Sigmoid colon (tissue), 7 donors: ENCODE measurements around the gene UBALD1. TPM values are rescaled to one million over a fixed set of nuclear protein-coding genes. Genes with fewer than 3 reads are reported as not detected.
A peak's percentile ranks its signal among the peaks of the same experiment; 100 is the strongest.

Experiments used
- DNase-seq: peaks from one replicate; pipeline ENCODE4 v3.0.0-alpha.2; 2019
- H3K27ac ChIP-seq, 4 donors: fragments of 200-600 bp; sonication (generic); one replicate each; pipeline ENCODE4 v1.5.1; 2016 to 2019; ENCODE audit warnings: mild to moderate bottlenecking in 1 of 4
- H3K27me3 ChIP-seq, 3 donors: fragments of 200-600 bp; sonication (generic); one replicate each; pipeline ENCODE4 v1.5.1; 2019; ENCODE audit warnings: mild to moderate bottlenecking in 1 of 3
- H3K36me3 ChIP-seq, 4 donors: fragments of 200-600 bp; sonication (generic); one replicate each; pipeline ENCODE4 v1.5.1; 2016 to 2019
- H3K4me1 ChIP-seq, 4 donors: fragments of 200-600 bp; sonication (generic); one replicate each; pipeline ENCODE4 v1.5.1; 2017 to 2019
- H3K4me3 ChIP-seq, 4 donors: fragments of 200-600 bp; sonication (generic); one replicate each; pipeline ENCODE4 v1.5.1; 2017 to 2019; ENCODE audit warnings: mild to moderate bottlenecking in 2 of 4, moderate library complexity in 1 of 4
- H3K9me3 ChIP-seq, 4 donors: fragments of 200-600 bp in 3 of 4; sonication (generic) in 3 of 4; one replicate each; pipeline versions ENCODE4 v1.5.1 to v1.6.1; 2013 to 2019
- CTCF ChIP-seq, 4 experiments: fragments of 450-650 bp in 3 of 4; fragments of 200-600 bp in 1 of 4; IDR thresholded peaks; one replicate each; pipeline ENCODE4 v1.5.1; 2016 to 2019; ENCODE audit warnings: antibody characterized with exemption in 4 of 4, mild to moderate bottlenecking in 3 of 4, moderate library complexity in 2 of 4
- EP300 ChIP-seq, 4 donors: sonication (generic); formaldehyde crosslinking; IDR thresholded peaks; one replicate each; pipeline ENCODE4 v1.6.1; 2017; ENCODE audit warnings: antibody characterized with exemption in 4 of 4
- POLR2A ChIP-seq, 2 donors: fragments of 450-650 bp; IDR thresholded peaks; one replicate each; pipeline ENCODE4 v1.6.1; 2016; ENCODE audit warnings: antibody characterized with exemption in 2 of 2, mild to moderate bottlenecking in 2 of 2, moderate library complexity in 2 of 2
- POLR2AphosphoS5 ChIP-seq, 4 donors: sonication (generic); formaldehyde crosslinking; IDR thresholded peaks; one replicate each; pipeline ENCODE4 v1.6.1; 2017; ENCODE audit warnings: antibody characterized with exemption in 4 of 4
- WGBS, 2 donors: extraction: QIAGEN DNeasy Blood & Tissue Kit; methylation state at CpG; one replicate each; pipeline ENCODE4 v1.1.7; 2013; 5-methylcytosine and 5-hydroxymethylcytosine counted together
- intact Hi-C: fragments of 100-400 bp; cut with DNase I; formaldehyde crosslinking; loops from one replicate; pipeline ENCODE4 v1.15.1; 2023
- polyA plus RNA-seq, 3 donors: library from polyadenylated mRNA; stranded (reverse); fragments of 200-250 nt; gene quantifications; one replicate each; pipeline ENCODE4 v1.2.3, GENCODE V29; 2013
- total RNA-seq, 4 donors: library from RNA; depleted of rRNA; stranded (reverse); fragments of >200 nt; gene quantifications; one replicate each; pipeline ENCODE4 v1.1.0, GENCODE V29; 2016
- donor health status: healthy with polysubstance abuse.
- donor health status: Bipolar disorder and iron deficiency.
- donor health status: healthy.

Gene UBALD1
- total RNA-seq = 10 to 100 TPM in 3 of 4 donors, 1 to 10 TPM in 1; 7.6 to 20.2 (median 14.1) TPM
- 10 to 100 TPM; 10.4 to 22.9 (median 12.6) TPM for polyA plus RNA-seq

GRCh38 chr16:4614571-4615383 lies at the start of gene UBALD1:
TSS of gene UBALD1 (minus strand) at chr16:4614888. CDS start at chr16:4614797, 91 bp downstream.
- Histone ChIP-seq H3K27me3 (no peaks in the 10 kb centered on the region), H3K4me1 (peaks cover 0 to 76% (median 72%) of the 10 kb centered on the region in 4 donors), H3K4me3 (peak within 1 kb of the TSS; percentile 74 to 94 (median 94)), H3K9me3 (no peaks in the 10 kb centered on the region), H3K36me3 (peaks cover 0 to 1% (median under 1%) of the 10 kb centered on the region in 4 donors), H3K27ac (peak within 1 kb of the TSS; percentile 93 to 99 (median 97))
- no peak for TF ChIP-seq CTCF (IDR thresholded peaks at IDR 0.05)
- TF ChIP-seq POLR2A (IDR thresholded peaks at IDR 0.05) = peak; percentile 93 to 95
- TF ChIP-seq EP300 (IDR thresholded peaks at IDR 0.05) = peak in 1 of 4 donors; percentile 59
- peak; percentile 98 to 100 (median 99) for TF ChIP-seq POLR2AphosphoS5 (IDR thresholded peaks at IDR 0.05)
- intact Hi-C loops = loop anchor here (2.0 kb wide), 1 partner anchor 76 kb away; the partner anchor contains the start of gene CDIP1
- DNase-seq = peak; percentile 94
- 8 to 10% methylated on average over 100 of the region's 100 CpGs for whole genome bisulfite sequencing, 2 donors

DNA sequence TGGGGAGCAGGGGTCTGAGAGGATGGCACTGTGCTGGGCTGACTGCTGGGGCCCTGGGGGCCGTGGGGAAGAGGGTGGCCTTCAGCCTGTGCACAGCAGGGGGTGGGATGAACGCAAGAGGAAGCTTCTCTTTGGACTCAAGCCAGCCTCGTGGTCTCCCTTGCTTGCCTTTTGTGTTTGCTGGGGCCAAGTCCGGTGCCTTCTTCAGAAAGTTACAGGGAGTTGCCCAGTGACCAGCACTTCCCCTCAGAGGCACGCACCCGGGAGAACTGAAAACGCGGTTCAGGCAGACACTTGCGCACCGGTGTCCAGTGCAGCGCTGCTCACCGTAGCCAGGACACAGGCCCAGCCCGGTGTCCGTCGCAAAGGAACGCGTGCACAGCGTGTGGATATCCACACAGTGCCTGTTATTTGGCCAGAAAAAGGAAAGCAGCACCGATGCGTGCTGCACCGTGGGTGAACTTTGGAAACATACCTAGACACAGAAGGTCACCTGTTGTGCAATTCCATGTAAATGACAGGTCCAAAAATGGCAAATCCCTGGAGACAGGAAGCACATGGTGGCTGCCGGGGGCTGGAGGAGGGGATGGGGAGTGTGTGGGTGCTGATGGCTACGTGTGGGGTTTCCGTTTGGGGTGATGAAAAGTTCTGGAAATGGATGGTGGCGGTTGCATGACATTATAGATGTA lies 49.2 kb upstream of the UBALD1 start:
- WGBS, 2 donors = 61 to 69% methylated on average over 25 of the region's 25 CpGs

GRCh38 chr16:4663465-4663776 lies 48.7 kb upstream of the UBALD1 start:
- intact Hi-C loops = no loop called here
- DNase-seq = no peak
- WGBS, 2 donors = 46 to 60% methylated on average over 5 of the region's 5 CpGs
- no peak overlapping the region for H3K4me3 ChIP-seq
- H3K9me3 ChIP-seq = no peaks in the 10 kb centered on the region
- H3K27ac ChIP-seq = no peak overlapping the region
- TF ChIP-seq POLR2AphosphoS5 (IDR thresholded peaks at IDR 0.05) = no peak
- no peak for TF ChIP-seq POLR2A (IDR thresholded peaks at IDR 0.05)
- peaks cover 21 to 63% (median 28%) of the 10 kb centered on the region in 4 donors for H3K36me3 ChIP-seq
- peaks cover 0 to 18% (median 16%) of the 10 kb centered on the region in 4 donors for H3K4me1 ChIP-seq
- no peaks in the 10 kb centered on the region for H3K27me3 ChIP-seq

More for the DNA sequence above, 49.2 kb upstream of the UBALD1 start:
- peaks cover 25 to 63% (median 29%) of the 10 kb centered on the region in 4 donors for H3K36me3 ChIP-seq
- peaks cover 0 to 18% (median 16%) of the 10 kb centered on the region in 4 donors for H3K4me1 ChIP-seq
- H3K4me3 ChIP-seq = no peak overlapping the region
- no peaks in the 10 kb centered on the region for H3K9me3 ChIP-seq
- no peaks in the 10 kb centered on the region for H3K27me3 ChIP-seq
- no peak overlapping the region for H3K27ac ChIP-seq
- DNase-seq = peak; percentile 79
- TF ChIP-seq POLR2A (IDR thresholded peaks at IDR 0.05) = no peak
- no peak for TF ChIP-seq EP300 (IDR thresholded peaks at IDR 0.05)
- TF ChIP-seq CTCF (IDR thresholded peaks at IDR 0.05) = no peak
- TF ChIP-seq POLR2AphosphoS5 (IDR thresholded peaks at IDR 0.05) = no peak
- intact Hi-C loops = no loop called here

DNA sequence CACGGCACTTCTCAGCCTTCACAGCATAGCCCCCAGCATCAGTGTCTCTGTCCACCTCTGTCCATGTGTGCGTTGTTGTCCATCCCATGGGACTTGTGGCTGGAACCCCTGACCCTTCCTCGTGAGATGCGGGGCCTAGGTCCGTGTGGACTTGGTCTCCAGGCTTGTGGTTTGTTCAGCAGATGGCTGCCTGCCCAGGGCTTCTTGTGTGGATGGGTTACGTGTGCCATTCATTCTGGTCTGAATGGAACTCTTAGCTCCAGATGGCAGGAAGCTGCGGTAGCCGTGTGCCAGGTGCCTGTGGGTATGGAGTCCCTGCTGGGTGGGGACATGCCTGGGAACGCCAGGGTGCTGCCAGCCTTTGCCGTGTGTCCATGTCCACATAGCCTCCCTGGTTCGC lies 47.0 kb upstream of the UBALD1 start:
- Histone ChIP-seq H3K27me3 (no peaks in the 10 kb centered on the region), H3K4me3 (no peak overlapping the region), H3K9me3 (no peaks in the 10 kb centered on the region), H3K4me1 (peaks cover 0 to 18% (median 16%) of the 10 kb centered on the region in 4 donors), H3K27ac (no peak overlapping the region), H3K36me3 (peaks cover 5 to 63% (median 25%) of the 10 kb centered on the region in 4 donors)
- no peak for DNase-seq
- TF ChIP-seq EP300 (IDR thresholded peaks at IDR 0.05) (no peak), POLR2AphosphoS5 (IDR thresholded peaks at IDR 0.05) (no peak), CTCF (IDR thresholded peaks at IDR 0.05) (no peak), POLR2A (IDR thresholded peaks at IDR 0.05) (no peak)
- WGBS, 2 donors = 65 to 88% methylated on average over 11 of the region's 11 CpGs
- intact Hi-C loops = no loop called here
